Trophoblast cell (in vitro differentiated cells and primary cell): ENCODE results near the gene NME7.

Experiments
- DNase-seq, 2 donors: peaks; one replicate each; pipeline ENCODE4 v3.0.0-alpha.2; 2016
- H2AFZ ChIP-seq: 2 replicates; pipeline ENCODE4 v1.6.1; 2013; ENCODE audit warnings: low read length, moderate library complexity, mild to moderate bottlenecking; ENCODE audit not compliant: insufficient read depth, poor library complexity
- H2AK5ac ChIP-seq: 2 replicates; pipeline ENCODE4 v1.6.1; 2013; ENCODE audit warnings: mild to moderate bottlenecking, low read length
- H2BK120ac ChIP-seq: 2 replicates; pipeline ENCODE4 v1.6.1; 2013; ENCODE audit warnings: low read length, mild to moderate bottlenecking, moderate library complexity; ENCODE audit not compliant: insufficient read depth, poor library complexity
- H2BK12ac ChIP-seq: 2 replicates; pipeline ENCODE4 v1.6.1; 2013; ENCODE audit warnings: mild to moderate bottlenecking, low read length, moderate library complexity
- H2BK5ac ChIP-seq: 2 replicates; pipeline ENCODE4 v1.6.1; 2013; ENCODE audit warnings: low read length, low read depth, moderate library complexity, mild to moderate bottlenecking; ENCODE audit not compliant: poor library complexity
- H3K14ac ChIP-seq: 2 replicates; pipeline ENCODE4 v1.6.1; 2013; ENCODE audit warnings: mild to moderate bottlenecking, low read length
- H3K18ac ChIP-seq: 2 replicates; pipeline ENCODE4 v1.6.1; 2013; ENCODE audit warnings: mild to moderate bottlenecking, low read length
- H3K23ac ChIP-seq: 2 replicates; pipeline ENCODE4 v1.6.1; 2013; ENCODE audit warnings: low read length
- H3K27ac ChIP-seq: 2 replicates; pipeline ENCODE4 v1.5.1; 2013; ENCODE audit warnings: low read depth, mild to moderate bottlenecking, inconsistent platforms, low read length, moderate library complexity
- H3K27me3 ChIP-seq: 2 replicates; pipeline ENCODE4 v1.6.1; 2013; ENCODE audit warnings: inconsistent platforms, mild to moderate bottlenecking, low read length, moderate library complexity; ENCODE audit not compliant: insufficient read depth
- H3K36me3 ChIP-seq, 2 experiments: 1 replicate in 1 of 2; 2 replicates in 1 of 2; pipeline ENCODE4 v1.6.1; 2013; ENCODE audit warnings: low read length in 2 of 2, mild to moderate bottlenecking in 2 of 2, moderate library complexity in 1 of 2; ENCODE audit not compliant: insufficient read depth in 2 of 2, control insufficient read depth in 1 of 2
- H3K4ac ChIP-seq: 2 replicates; pipeline ENCODE4 v1.6.1; 2013; ENCODE audit warnings: low read depth, mild to moderate bottlenecking, low read length, moderate library complexity
- H3K4me1 ChIP-seq, 2 experiments: 1 replicate in 1 of 2; 2 replicates in 1 of 2; pipeline ENCODE4 v1.6.1; 2013; ENCODE audit warnings: low read length in 2 of 2, mild to moderate bottlenecking in 2 of 2, moderate library complexity in 1 of 2; ENCODE audit not compliant: insufficient read depth in 2 of 2, control insufficient read depth in 1 of 2
- H3K4me2 ChIP-seq: 2 replicates; pipeline ENCODE4 v1.6.1; 2013; ENCODE audit warnings: inconsistent platforms, mild to moderate bottlenecking, low read length, moderate library complexity
- H3K4me3 ChIP-seq: 2 replicates; pipeline ENCODE4 v1.5.1; 2013; ENCODE audit warnings: mild to moderate bottlenecking, low read depth, low read length, inconsistent platforms
- H3K79me1 ChIP-seq: one replicate; pipeline ENCODE4 v1.6.1; 2013; ENCODE audit warnings: low read length
- H3K79me2 ChIP-seq: 2 replicates; pipeline ENCODE4 v1.6.1; 2013; ENCODE audit warnings: low read length, mild to moderate bottlenecking; ENCODE audit not compliant: control insufficient read depth, insufficient read depth, poor library complexity
- H3K9ac ChIP-seq: 2 replicates; pipeline ENCODE4 v1.6.1; 2013; ENCODE audit warnings: mild to moderate bottlenecking, low read length
- H3K9me3 ChIP-seq: 2 replicates; pipeline ENCODE4 v1.6.1; 2013; ENCODE audit warnings: low read depth, mild to moderate bottlenecking, control low read depth, inconsistent platforms, low read length; ENCODE audit not compliant: insufficient read depth
- H4K12ac ChIP-seq: 2 replicates; pipeline ENCODE4 v1.6.1; 2013; ENCODE audit warnings: low read depth, mild to moderate bottlenecking, low read length, moderate library complexity
- H4K8ac ChIP-seq: 2 replicates; pipeline ENCODE4 v1.6.1; 2013; ENCODE audit warnings: low read depth, mild to moderate bottlenecking, low read length, moderate library complexity
- H4K91ac ChIP-seq: one replicate; pipeline ENCODE4 v1.6.1; 2013; ENCODE audit warnings: low read depth, mild to moderate bottlenecking, low read length, moderate library complexity
- WGBS: extraction: QIAGEN DNeasy Blood & Tissue Kit; methylation state at CpG from one replicate; pipeline ENCODE4 v1.1.7; 2013; ENCODE audit warnings: missing lambda C conversion rate; ENCODE audit not compliant: insufficient read length, insufficient coverage; ENCODE audit errors: extremely low coverage; 5-methylcytosine and 5-hydroxymethylcytosine counted together

NME7 gene

GRCh38 chr1:169149555-169150286 lies 217.9 kb downstream of the NME7 start:
- H3K14ac ChIP-seq = no peak overlapping the region
- H3K4me2 ChIP-seq = no peak overlapping the region
- no peak overlapping the region for H3K18ac ChIP-seq
- no peak overlapping the region for H2BK5ac ChIP-seq
- H4K8ac ChIP-seq = no peak overlapping the region
- no peaks in the 10 kb centered on the region for H3K36me3 ChIP-seq
- H3K79me2 ChIP-seq = no peaks in the 10 kb centered on the region
- H3K4ac ChIP-seq = no peak overlapping the region
- peaks cover 0 to 2% of the 10 kb centered on the region in 2 experiments for H3K4me1 ChIP-seq
- H2AK5ac ChIP-seq = no peak overlapping the region
- no peak overlapping the region for H3K9ac ChIP-seq
- H3K4me3 ChIP-seq = no peak overlapping the region
- no peak overlapping the region for H4K91ac ChIP-seq
- no peak overlapping the region for H4K12ac ChIP-seq
- H3K9me3 ChIP-seq = no peaks in the 10 kb centered on the region
- no peaks in the 10 kb centered on the region for H3K27me3 ChIP-seq
- no peak overlapping the region for H2BK120ac ChIP-seq
- no peak overlapping the region for H2BK12ac ChIP-seq
- no peak overlapping the region for H3K23ac ChIP-seq
- no peak overlapping the region for H3K27ac ChIP-seq
- no peaks in the 10 kb centered on the region for H3K79me1 ChIP-seq
- WGBS = no CpG with 5 or more reads among the region's 2 CpGs
- no peak overlapping the region for H2AFZ ChIP-seq
- DNase-seq = no peak

- Histone ChIP-seq H3K79me1 (no peaks in the 10 kb centered on the region), H3K4me1 (peaks cover 0 to 2% of the 10 kb centered on the region in 2 experiments), H2AK5ac (no peak overlapping the region), H2BK5ac (no peak overlapping the region), H2BK12ac (no peak overlapping the region), H2BK120ac (no peak overlapping the region), H3K79me2 (no peaks in the 10 kb centered on the region), H3K9ac (no peak overlapping the region), H3K27ac (no peak overlapping the region), H3K18ac (no peak overlapping the region), H3K4me2 (no peak overlapping the region), H3K27me3 (no peaks in the 10 kb centered on the region), H3K4me3 (no peak overlapping the region), H3K23ac (no peak overlapping the region), H4K91ac (no peak overlapping the region), H3K36me3 (no peaks in the 10 kb centered on the region), H2AFZ (no peak overlapping the region), H3K4ac (no peak overlapping the region), H3K9me3 (no peaks in the 10 kb centered on the region), H4K8ac (no peak overlapping the region), H3K14ac (no peak overlapping the region), H4K12ac (no peak overlapping the region)
- no CpG with 5 or more reads among the region's 5 CpGs for WGBS
- no peak for DNase-seq
Measured at GRCh38 chr1:169148472-169149252, 218.9 kb downstream of the NME7 start.

DNA sequence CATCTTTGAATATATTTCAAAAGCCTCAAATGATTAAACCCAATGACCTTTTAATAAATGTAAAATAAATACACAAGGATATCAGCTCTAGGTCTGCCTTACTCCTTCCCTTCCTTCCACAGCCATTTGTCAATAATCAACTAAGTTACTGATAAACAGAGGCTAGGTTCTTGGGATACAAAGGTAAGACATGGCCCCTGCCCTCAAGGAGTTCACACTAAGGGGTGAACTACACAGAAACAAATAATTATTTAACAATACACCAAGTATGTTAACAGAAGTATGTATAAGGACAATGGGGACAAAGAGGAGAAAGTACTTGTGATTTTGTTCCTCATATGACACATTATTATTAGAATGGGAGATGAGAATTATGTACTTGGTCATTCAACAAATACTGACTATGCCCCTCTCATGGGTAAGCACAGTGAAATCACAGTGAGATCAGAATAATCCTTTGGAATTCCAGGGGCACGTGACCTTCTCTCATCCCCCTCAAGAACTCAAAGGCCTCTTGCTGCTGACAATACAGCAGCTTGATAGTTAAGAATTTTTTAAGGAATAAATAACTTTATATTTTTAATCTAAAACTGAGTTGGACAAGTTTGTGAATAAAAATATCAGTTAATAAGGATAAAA lies 220.9 kb downstream of the NME7 start:
- no CpG with 5 or more reads among the region's 1 CpG for WGBS

DNA sequence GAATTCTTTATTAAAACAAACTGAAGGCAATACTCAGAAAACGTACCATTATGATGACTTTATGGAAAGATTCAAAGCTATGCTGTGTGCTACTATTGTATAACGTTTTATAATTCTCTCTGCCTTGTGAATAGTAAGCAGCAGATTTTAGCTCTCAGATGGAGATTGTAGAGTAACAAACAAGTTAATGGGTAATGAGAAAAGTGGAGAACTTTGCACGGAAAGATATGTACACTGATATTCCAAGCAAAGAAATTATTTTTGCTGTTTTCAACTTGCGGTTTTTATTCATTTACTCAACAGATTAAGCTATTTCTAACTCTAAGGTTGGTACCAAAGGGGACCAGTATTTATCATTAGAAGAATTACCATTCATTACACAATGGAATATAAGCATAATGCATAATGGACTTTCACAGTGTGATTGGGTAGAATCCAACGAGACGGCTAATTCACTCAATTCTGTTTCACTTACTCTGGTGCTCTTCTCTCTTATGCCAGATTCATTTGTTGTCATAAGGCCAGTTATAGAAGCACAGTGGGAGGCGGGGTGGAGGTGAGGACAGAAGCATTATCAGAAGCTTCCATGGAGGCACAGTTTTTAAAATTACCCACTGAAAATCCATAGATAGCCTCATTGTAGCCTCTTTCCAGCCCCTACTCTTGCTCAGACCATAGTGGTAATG lies 222.5 kb downstream of the NME7 start:
- Histone ChIP-seq H4K91ac (no peak overlapping the region), H3K4me2 (no peak overlapping the region), H3K23ac (no peak overlapping the region), H3K27me3 (no peaks in the 10 kb centered on the region), H3K18ac (no peak overlapping the region), H3K4me1 (peaks cover 0 to 2% of the 10 kb centered on the region in 2 experiments), H3K9ac (no peak overlapping the region), H3K36me3 (no peaks in the 10 kb centered on the region), H3K4me3 (no peak overlapping the region), H2BK5ac (no peak overlapping the region), H3K79me2 (no peaks in the 10 kb centered on the region), H3K27ac (no peak overlapping the region), H2BK120ac (no peak overlapping the region), H2AK5ac (no peak overlapping the region), H2BK12ac (no peak overlapping the region), H3K79me1 (no peaks in the 10 kb centered on the region), H3K9me3 (no peaks in the 10 kb centered on the region), H2AFZ (no peak overlapping the region), H3K14ac (no peak overlapping the region), H4K12ac (no peak overlapping the region), H3K4ac (no peak overlapping the region), H4K8ac (no peak overlapping the region)
- WGBS = no CpG with 5 or more reads among the region's 7 CpGs
- DNase-seq = no peak

More for the DNA sequence above, 220.9 kb downstream of the NME7 start:
- Histone ChIP-seq H2BK120ac (no peak overlapping the region), H2AFZ (no peak overlapping the region), H2AK5ac (no peak overlapping the region), H3K4me1 (peaks cover 0 to 2% of the 10 kb centered on the region in 2 experiments), H4K12ac (no peak overlapping the region), H3K4me3 (no peak overlapping the region), H3K14ac (no peak overlapping the region), H3K27ac (no peak overlapping the region), H3K79me2 (no peaks in the 10 kb centered on the region), H4K91ac (no peak overlapping the region), H3K18ac (no peak overlapping the region), H3K23ac (no peak overlapping the region), H3K36me3 (no peaks in the 10 kb centered on the region), H4K8ac (no peak overlapping the region), H2BK12ac (no peak overlapping the region), H2BK5ac (no peak overlapping the region), H3K4me2 (no peak overlapping the region), H3K79me1 (no peaks in the 10 kb centered on the region), H3K9me3 (no peaks in the 10 kb centered on the region), H3K9ac (no peak overlapping the region), H3K27me3 (no peaks in the 10 kb centered on the region), H3K4ac (no peak overlapping the region)
- no peak for DNase-seq
